Measurements from ENCODE around the gene LUZP2.

GRCh38 chr11:24793479-24793878 lies 296.6 kb downstream of the LUZP2 start:
- no peak for TF ChIP-seq NR1H2 (CRISPR knock-in tag; IDR thresholded peaks at IDR 0.05)
- TF ChIP-seq KLF10 (CRISPR knock-in tag; IDR thresholded peaks at IDR 0.05) = no peak
- TF ChIP-seq POLR2AphosphoS5 (IDR thresholded peaks at IDR 0.05; ENCODE audit: control insufficient read depth, insufficient read depth, low read depth, low read length) = no peak
- no peak for TF ChIP-seq RBM34 (IDR thresholded peaks at IDR 0.05; ENCODE audit: borderline replicate concordance, insufficient read depth, low read length)
- no peak for TF ChIP-seq MAX (CRISPR knock-in tag; IDR thresholded peaks at IDR 0.05)
- TF ChIP-seq HMG20A (CRISPR knock-in tag; conservative IDR thresholded peaks at IDR 0.05) = no peak
- TF ChIP-seq POLR2B (IDR thresholded peaks at IDR 0.05; ENCODE audit: low read depth, partially characterized antibody) = no peak
